Measurements from ENCODE around the gene TBX2. TPM values are rescaled to one million over a fixed set of nuclear protein-coding genes. Genes with fewer than 3 reads are reported as not detected.

The TBX2 gene
- total and polyA plus RNA-seq, 2 of the 13 experiments (the other 11 are each of a cell fraction or from before 2014, with no cell fraction given), result 2.8 to 15.3 TPM

- Histone ChIP-seq H3K9me3 (ENCODE audit: low read length) (no peaks in the 10 kb centered on the region), H2AFZ (ENCODE audit: low read length) (no peak overlapping the region), H3K36me3 (replicated peaks in 1 of 2; ENCODE audit: control insufficient read depth in 1 of 2, insufficient read depth in 2 of 2, low read length in 2 of 2) (no peaks in the 10 kb centered on the region), H3K9ac (ENCODE audit: insufficient read depth, low read depth, low read length) (peak overlapping the region; percentile 21; the same call in 1 of the 2 replicates), H3K4me3 (replicated peaks in 1 of 3; ENCODE audit: insufficient read depth in 1 of 3, low read depth in 2 of 3, low read length in 3 of 3) (peak overlapping the region in 1 of 3 experiments; percentile 59; a peak in 1 of 6 replicates), H3K27me3 (ENCODE audit: control insufficient read depth in 1 of 2, insufficient read depth in 2 of 2, low read length in 2 of 2) (no peaks in the 10 kb centered on the region), H3K4me2 (ENCODE audit: low read depth, low read length) (peak overlapping the region; percentile 79), H3K27ac (ENCODE audit: extremely low read length, insufficient read depth, low read length) (no peak overlapping the region), H3K4me1 (ENCODE audit: insufficient read depth, low read length) (peaks cover 60% of the 10 kb centered on the region), H4K20me1 (ENCODE audit: insufficient read depth, low read length) (no peaks in the 10 kb centered on the region), H3K79me2 (ENCODE audit: insufficient read depth, low read length) (no peaks in the 10 kb centered on the region)
- no TSS peak for BruUV-seq (replicated peaks)
- peak; percentile 91 for DNase-seq (ENCODE audit: low spot score)
- POLR2A ChIA-PET, result no interaction called here
- CTCF ChIA-PET (ENCODE audit: low intra/inter-chr PET ratio, low total read pairs), result interaction anchor here (1.2 to 3.2 kb wide), 5 partner anchors 76 to 167 kb away, joined by 7 to 41 read pairs (median 10); no protein-coding TSS in a partner anchor
- peak; percentile 99 for FAIRE-seq
- in situ Hi-C loops (cut with HindIII; ENCODE audit: extremely low pct_ligation_motif_present, low pct_unique_long_range_greater_than_20kb) (loop anchor here (5.0 to 10.0 kb wide), 2 partner anchors 76 to 418 kb away; no protein-coding TSS in a partner anchor), intact Hi-C loops (cut with micrococcal nuclease; ENCODE audit: unreplicated experiment) (loop anchor here (1.0 kb wide), 1 partner anchor 135 kb away; no protein-coding TSS in a partner anchor)
- WGBS (ENCODE audit: low lambda C conversion rate), result 85% methylated on average over 14 of the region's 43 CpGs
- peak; percentile 64 for ATAC-seq
- TF ChIP-seq EZH2 (conservative IDR thresholded peaks at IDR 0.05; ENCODE audit: low read depth, low read length) (no peak), SRSF9 (IDR thresholded peaks at IDR 0.05; ENCODE audit: borderline replicate concordance, insufficient read depth, low read depth, low read length, poor library complexity, severe bottlenecking) (no peak), PRMT3 (CRISPR knock-in tag; IDR thresholded peaks at IDR 0.05; ENCODE audit: borderline replicate concordance, low read depth) (no peak), PBX3 (CRISPR knock-in tag; IDR thresholded peaks at IDR 0.05; ENCODE audit: borderline replicate concordance) (no peak), ZNF792 (CRISPR knock-in tag; IDR thresholded peaks at IDR 0.05) (0 out of 2 replicates have a peak, but pooled peaks have one; percentile 34), NR2F1 (CRISPR knock-in tag; IDR thresholded peaks at IDR 0.05) (0 out of 4 replicates have a peak, but pooled peaks of 1 of the 2 experiments have one; percentile 6), ZHX1 (CRISPR knock-in tag; IDR thresholded peaks at IDR 0.05; ENCODE audit: low read depth) (no peak), PHF8 (CRISPR knock-in tag; IDR thresholded peaks at IDR 0.05) (no peak), PAWR (CRISPR knock-in tag; IDR thresholded peaks at IDR 0.05; ENCODE audit: borderline replicate concordance) (no peak), HNF1B (CRISPR knock-in tag; IDR thresholded peaks at IDR 0.05) (0 out of 2 replicates have a peak, but pooled peaks have one; percentile 75), MEIS1 (CRISPR knock-in tag; IDR thresholded peaks at IDR 0.05; ENCODE audit: borderline replicate concordance) (no peak; the same call in 1 of the 2 replicates), BCLAF1 (IDR thresholded peaks at IDR 0.05) (no peak), GTF2F1 (IDR thresholded peaks at IDR 0.05; ENCODE audit: low read length) (no peak; the same call in 1 of the 2 replicates)
Measured at GRCh38 chr17:61416540-61417363, 17.1 kb downstream of the TBX2 start.
